ENCODE results near the gene ILDR1. TPM values are rescaled to one million over a fixed set of nuclear protein-coding genes. Genes with fewer than 3 reads are reported as not detected.

The ILDR1 gene
- total and polyA plus RNA-seq, 8 donors: under 0.01 to 21.4 (median 0.73) TPM; not detected in 4

DNA sequence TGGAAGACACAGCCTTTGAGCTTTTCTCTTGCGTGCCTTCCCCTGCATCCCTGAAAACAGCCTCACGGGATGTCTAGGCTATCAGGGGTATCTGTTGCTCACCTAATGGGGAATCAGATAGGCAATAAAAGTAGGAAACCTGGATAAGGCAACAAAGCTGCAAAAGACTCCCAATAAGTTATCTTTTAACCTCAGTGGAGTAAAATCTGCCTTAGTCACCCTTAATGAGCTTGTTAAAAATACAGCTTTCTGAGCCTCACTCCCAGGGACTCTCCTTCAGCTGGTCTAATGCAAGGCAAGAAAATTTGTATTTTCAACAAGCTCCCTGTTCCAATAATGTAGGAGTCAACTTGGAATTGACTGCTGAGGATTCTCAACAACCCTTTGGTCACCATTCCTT is 25.6 kb downstream of the ILDR1 start:
- intact Hi-C loops (cut with DNase I; ENCODE audit: low total_unique reads): no loop called here
- Histone ChIP-seq H3K4me1 (peaks cover 0 to 7% (median 6%) of the 10 kb centered on the region in 4 donors), H3K4me3 (no peak overlapping the region), H3K9me3 (no peaks in the 10 kb centered on the region), H3K36me3 (no peaks in the 10 kb centered on the region), H3K27me3 (peaks cover 0 to 21% (median 0%) of the 10 kb centered on the region in 3 donors), H3K27ac (no peak overlapping the region)
- no peak for TF ChIP-seq POLR2AphosphoS5 (IDR thresholded peaks at IDR 0.05)
- TF ChIP-seq, protein P1, sequence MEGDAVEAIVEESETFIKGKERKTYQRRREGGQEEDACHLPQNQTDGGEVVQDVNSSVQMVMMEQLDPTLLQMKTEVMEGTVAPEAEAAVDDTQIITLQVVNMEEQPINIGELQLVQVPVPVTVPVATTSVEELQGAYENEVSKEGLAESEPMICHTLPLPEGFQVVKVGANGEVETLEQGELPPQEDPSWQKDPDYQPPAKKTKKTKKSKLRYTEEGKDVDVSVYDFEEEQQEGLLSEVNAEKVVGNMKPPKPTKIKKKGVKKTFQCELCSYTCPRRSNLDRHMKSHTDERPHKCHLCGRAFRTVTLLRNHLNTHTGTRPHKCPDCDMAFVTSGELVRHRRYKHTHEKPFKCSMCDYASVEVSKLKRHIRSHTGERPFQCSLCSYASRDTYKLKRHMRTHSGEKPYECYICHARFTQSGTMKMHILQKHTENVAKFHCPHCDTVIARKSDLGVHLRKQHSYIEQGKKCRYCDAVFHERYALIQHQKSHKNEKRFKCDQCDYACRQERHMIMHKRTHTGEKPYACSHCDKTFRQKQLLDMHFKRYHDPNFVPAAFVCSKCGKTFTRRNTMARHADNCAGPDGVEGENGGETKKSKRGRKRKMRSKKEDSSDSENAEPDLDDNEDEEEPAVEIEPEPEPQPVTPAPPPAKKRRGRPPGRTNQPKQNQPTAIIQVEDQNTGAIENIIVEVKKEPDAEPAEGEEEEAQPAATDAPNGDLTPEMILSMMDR (IDR thresholded peaks at IDR 0.05): no peak
- no peak for TF ChIP-seq EP300 (IDR thresholded peaks at IDR 0.05)
- no peak for TF ChIP-seq POLR2A (IDR thresholded peaks at IDR 0.05)
- DNase-seq: no peak
- 49 to 97% (median 91%) methylated on average over 2 of the region's 2 CpGs for WGBS, 5 donors

DNA sequence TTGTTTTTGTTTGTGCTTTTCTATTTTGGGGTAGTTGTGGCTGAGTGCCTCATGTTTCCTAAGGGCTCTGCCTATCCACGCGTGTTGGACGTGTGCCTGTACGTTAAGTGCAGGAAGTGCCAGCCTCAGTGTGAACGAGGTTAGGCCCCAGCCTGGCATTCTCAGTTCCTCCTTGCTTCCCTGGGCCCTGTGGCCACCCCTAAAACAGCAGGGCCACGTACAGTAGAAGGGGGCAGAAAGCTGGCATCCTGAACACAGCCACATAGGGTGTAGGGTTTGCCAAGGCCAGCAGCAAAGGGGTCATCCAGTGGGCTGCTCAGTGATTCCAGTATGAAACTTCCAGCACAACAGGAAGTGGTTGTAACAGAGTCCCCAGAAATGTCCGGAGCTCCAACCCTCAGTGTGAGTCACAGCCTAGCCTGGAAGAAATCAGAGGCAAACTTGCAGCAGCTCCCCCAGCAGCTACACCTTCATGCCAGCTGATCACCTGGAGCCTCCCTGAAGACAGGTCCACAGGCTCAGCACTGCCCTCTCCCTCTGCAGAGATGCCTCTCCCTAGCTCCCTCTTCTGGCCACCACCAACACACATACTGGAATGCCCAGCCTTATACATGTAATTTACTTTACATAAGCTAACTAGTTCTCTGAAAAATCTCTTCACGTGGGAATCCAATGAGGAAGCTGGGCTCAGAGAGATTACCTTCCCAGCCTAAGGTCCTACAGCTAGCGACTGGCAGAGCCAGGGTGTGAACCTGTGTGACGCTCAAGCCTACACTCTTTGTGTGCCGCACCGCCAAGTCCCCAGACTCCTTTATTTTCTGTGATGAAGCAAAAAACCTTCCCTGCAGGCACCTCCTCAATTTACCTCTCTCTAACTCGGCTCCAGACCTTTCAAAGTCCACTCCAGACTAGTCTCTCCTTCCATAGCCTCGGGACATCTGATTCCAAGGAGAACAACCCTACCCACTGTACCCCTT is 26.6 kb downstream of the ILDR1 start:
- peaks cover 0 to 7% (median 6%) of the 10 kb centered on the region in 4 donors for H3K4me1 ChIP-seq
- H3K9me3 ChIP-seq: no peaks in the 10 kb centered on the region
- peak overlapping the region in 4 of 5 donors; percentile 19 to 62 (median 38) for H3K27ac ChIP-seq
- peaks cover 0 to 15% (median 0%) of the 10 kb centered on the region in 3 donors for H3K27me3 ChIP-seq
- H3K4me3 ChIP-seq: no peak overlapping the region
- H3K36me3 ChIP-seq: no peaks in the 10 kb centered on the region
- 56 to 64% (median 57%) methylated on average over 14 of the region's 14 CpGs for WGBS, 5 donors
- no peak for TF ChIP-seq POLR2AphosphoS5 (IDR thresholded peaks at IDR 0.05)
- TF ChIP-seq, protein P1 (IDR thresholded peaks at IDR 0.05): peak in 3 of 7 experiments; percentile 31 to 49 (median 44)
- intact Hi-C loops (cut with DNase I; ENCODE audit: low total_unique reads): no loop called here
- peak; percentile 64 to 84 for DNase-seq

DNA sequence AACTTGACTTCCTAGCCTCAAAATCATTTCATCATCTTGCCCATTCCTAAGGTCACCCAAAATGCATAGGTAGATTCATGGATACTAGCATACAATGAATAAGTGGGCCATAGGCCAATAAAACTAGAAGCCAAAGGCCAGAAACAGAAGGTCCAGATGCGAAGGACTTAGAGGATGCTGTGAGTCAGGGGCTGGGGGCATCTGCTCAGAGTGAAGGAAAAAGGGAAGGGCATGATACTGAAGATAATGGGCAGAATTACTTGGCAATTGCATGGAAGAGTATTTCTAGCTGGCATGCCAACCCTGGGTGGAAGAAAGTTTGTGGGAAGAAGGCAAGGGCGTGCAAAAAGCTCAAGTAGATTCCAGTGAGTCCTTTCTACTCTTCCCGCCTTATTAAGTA is 27.5 kb downstream of the ILDR1 start:
- intact Hi-C loops (cut with DNase I; ENCODE audit: low total_unique reads): no loop called here
- Histone ChIP-seq H3K27ac (peak overlapping the region in 3 of 5 donors; percentile 38 to 62 (median 43)), H3K27me3 (peaks cover 0 to 15% (median 0%) of the 10 kb centered on the region in 3 donors), H3K4me1 (peaks cover 0 to 7% (median 6%) of the 10 kb centered on the region in 4 donors), H3K4me3 (no peak overlapping the region), H3K9me3 (no peaks in the 10 kb centered on the region), H3K36me3 (no peaks in the 10 kb centered on the region)
- WGBS, 5 donors: 79 to 95% (median 84%) methylated on average over 3 of the region's 3 CpGs
- DNase-seq: no peak
- TF ChIP-seq, protein P1 (IDR thresholded peaks at IDR 0.05): no peak
- no peak for TF ChIP-seq POLR2AphosphoS5 (IDR thresholded peaks at IDR 0.05)
- TF ChIP-seq EP300 (IDR thresholded peaks at IDR 0.05): no peak
- no peak for TF ChIP-seq POLR2A (IDR thresholded peaks at IDR 0.05)

DNA sequence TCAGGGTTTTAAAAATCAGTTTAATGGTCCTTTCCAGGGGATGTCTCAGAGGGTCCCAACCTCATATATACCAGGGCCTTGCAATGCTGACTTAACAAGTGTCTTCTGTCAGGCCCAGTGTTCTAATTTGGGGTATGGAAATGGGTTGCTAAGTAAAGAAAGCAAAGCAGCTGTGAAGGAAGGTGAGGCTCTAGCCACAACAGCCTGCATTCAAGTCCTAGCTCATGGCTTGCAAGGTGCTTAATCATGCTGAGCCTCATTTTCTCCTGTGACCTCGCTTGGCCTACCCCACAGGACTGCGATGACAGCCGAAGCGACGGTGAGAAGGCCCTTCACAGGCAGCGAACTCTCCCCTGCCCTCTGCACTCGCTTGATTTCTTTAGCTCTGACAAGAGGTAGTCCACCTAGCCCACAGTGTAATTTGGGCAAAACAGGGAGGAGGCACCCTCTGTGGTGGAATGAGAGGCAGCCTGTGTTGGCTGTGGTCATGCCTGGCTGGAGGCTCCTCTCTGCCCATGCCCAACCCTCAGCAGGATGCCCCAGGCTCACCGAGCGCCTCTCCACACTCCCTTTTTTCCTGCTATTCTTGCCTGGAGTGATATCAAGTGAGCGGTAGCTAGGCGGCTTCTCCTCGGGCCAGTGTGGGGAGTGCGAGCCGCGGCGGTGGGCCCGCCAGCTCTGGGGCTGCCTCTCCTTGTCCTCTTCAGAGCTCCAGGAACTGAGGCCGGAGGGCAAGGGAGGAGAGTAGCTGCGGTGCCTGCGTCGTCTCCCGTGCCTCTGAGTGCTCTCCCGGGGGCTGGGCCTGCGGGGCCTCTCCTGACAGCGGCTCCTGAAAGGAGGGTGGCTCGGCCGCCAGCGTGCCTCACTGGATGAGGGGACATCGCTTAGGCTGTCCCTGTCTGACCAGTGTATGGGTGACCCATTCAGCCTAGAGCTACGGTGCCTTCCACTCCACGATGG is 29.2 kb downstream of the ILDR1 start:
- no peaks in the 10 kb centered on the region for H3K9me3 ChIP-seq

More for the DNA sequence above, 29.2 kb downstream of the ILDR1 start:
- no peak for DNase-seq
- Histone ChIP-seq H3K4me3 (no peak overlapping the region), H3K36me3 (no peaks in the 10 kb centered on the region), H3K4me1 (peaks cover 0 to 7% (median 6%) of the 10 kb centered on the region in 4 donors), H3K27me3 (peaks cover 0 to 15% (median 0%) of the 10 kb centered on the region in 3 donors), H3K27ac (peak overlapping the region in 1 of 5 donors; percentile 10)
- WGBS, 5 donors: 92 to 95% (median 94%) methylated on average over 23 to 31 of the region's 31 CpGs
- TF ChIP-seq EP300 (IDR thresholded peaks at IDR 0.05) (no peak), POLR2AphosphoS5 (IDR thresholded peaks at IDR 0.05) (no peak), POLR2A (IDR thresholded peaks at IDR 0.05) (no peak)
- TF ChIP-seq, protein P1 (IDR thresholded peaks at IDR 0.05): no peak
- intact Hi-C loops (cut with DNase I; ENCODE audit: low total_unique reads): no loop called here
